Gastroesophageal sphincter (tissue), 3 donors: Measurements from ENCODE around the gene RBBP7.

ENCODE experiments used
- POLR2A ChIP-seq, 2 donors: fragments of 450-650 bp; IDR thresholded peaks; one replicate each; pipeline ENCODE4 v1.6.1; 2017; ENCODE audit warnings: antibody characterized with exemption in 2 of 2, mild to moderate bottlenecking in 2 of 2, moderate library complexity in 1 of 2
- TF ChIP-seq, protein P1 (sequence below), 4 experiments: fragments of 200-600 bp in 2 of 4; fragments of 450-650 bp in 2 of 4; sonication (generic) in 1 of 4; IDR thresholded peaks; one replicate each; pipeline ENCODE4 v1.5.1; 2017 to 2019; ENCODE audit warnings: antibody characterized with exemption in 4 of 4, mild to moderate bottlenecking in 2 of 4, moderate library complexity in 2 of 4

DNA sequence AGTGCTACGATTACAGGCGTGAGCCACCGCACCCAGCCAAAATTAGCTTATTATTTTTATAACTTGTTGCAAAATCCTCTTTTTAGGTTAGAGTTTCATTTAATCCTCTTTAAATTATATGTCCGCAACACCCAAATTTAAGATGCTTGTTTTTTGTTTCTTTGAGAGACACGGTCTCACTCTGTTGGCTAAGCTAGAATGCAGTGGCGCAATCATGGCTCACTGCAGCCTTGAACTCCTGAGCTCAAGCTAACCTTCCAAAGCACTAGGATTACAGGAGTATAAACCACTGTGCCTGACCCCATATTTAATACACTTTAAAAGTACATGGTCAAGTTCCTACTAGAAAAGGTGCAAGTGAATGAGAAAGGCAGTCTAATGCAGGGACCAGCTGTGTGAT is 2.2 kb downstream of the RBBP7 start:
- TF ChIP-seq, protein P1, sequence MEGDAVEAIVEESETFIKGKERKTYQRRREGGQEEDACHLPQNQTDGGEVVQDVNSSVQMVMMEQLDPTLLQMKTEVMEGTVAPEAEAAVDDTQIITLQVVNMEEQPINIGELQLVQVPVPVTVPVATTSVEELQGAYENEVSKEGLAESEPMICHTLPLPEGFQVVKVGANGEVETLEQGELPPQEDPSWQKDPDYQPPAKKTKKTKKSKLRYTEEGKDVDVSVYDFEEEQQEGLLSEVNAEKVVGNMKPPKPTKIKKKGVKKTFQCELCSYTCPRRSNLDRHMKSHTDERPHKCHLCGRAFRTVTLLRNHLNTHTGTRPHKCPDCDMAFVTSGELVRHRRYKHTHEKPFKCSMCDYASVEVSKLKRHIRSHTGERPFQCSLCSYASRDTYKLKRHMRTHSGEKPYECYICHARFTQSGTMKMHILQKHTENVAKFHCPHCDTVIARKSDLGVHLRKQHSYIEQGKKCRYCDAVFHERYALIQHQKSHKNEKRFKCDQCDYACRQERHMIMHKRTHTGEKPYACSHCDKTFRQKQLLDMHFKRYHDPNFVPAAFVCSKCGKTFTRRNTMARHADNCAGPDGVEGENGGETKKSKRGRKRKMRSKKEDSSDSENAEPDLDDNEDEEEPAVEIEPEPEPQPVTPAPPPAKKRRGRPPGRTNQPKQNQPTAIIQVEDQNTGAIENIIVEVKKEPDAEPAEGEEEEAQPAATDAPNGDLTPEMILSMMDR (IDR thresholded peaks at IDR 0.05) = no peak
- no peak for TF ChIP-seq POLR2A (IDR thresholded peaks at IDR 0.05)
